Neural progenitor cell (in vitro differentiated cells): ENCODE data around the gene CSDE1. TPM values are rescaled to one million over a fixed set of nuclear protein-coding genes. Genes with fewer than 3 reads are reported as not detected.

ENCODE experiments used
- DNase-seq: peaks from one replicate; pipeline ENCODE4 v3.0.0-alpha.2; 2016; ENCODE audit warnings: low spot score
- H2AFZ ChIP-seq: fragments of 200-600 bp; sonication (generic); replicated peaks from 2 replicates; pipeline ENCODE4 v1.6.1; 2016; ENCODE audit warnings: antibody characterized with exemption
- H3F3A ChIP-seq: fragments of 200-600 bp; sonication (generic); 2 replicates; pipeline ENCODE4 v1.6.1; 2016; ENCODE audit warnings: antibody characterized with exemption, low read depth
- H3K27ac ChIP-seq: fragments of 200-600 bp; sonication (generic); 2 replicates; pipeline ENCODE4 v1.5.1; 2016; ENCODE audit warnings: mild to moderate bottlenecking
- H3K27me3 ChIP-seq: fragments of 200-600 bp; sonication (generic); 2 replicates; pipeline ENCODE4 v1.6.1; 2016; ENCODE audit warnings: mild to moderate bottlenecking, moderate library complexity
- H3K36me3 ChIP-seq: fragments of 200-600 bp; sonication (generic); 2 replicates; pipeline ENCODE4 v1.5.1; 2016
- H3K4me1 ChIP-seq: fragments of 200-600 bp; sonication (generic); 2 replicates; pipeline ENCODE4 v1.6.1; 2016; ENCODE audit warnings: mixed run types
- H3K4me2 ChIP-seq: fragments of 200-600 bp; sonication (generic); 2 replicates; pipeline ENCODE4 v1.6.1; 2016
- H3K4me3 ChIP-seq: fragments of 200-600 bp; sonication (generic); 2 replicates; pipeline ENCODE4 v1.5.1; 2016
- H3K79me2 ChIP-seq: fragments of 200-600 bp; sonication (generic); 2 replicates; pipeline ENCODE4 v1.6.1; 2016; ENCODE audit warnings: low read depth
- H3K9ac ChIP-seq: fragments of 200-600 bp; sonication (generic); 2 replicates; pipeline ENCODE4 v1.6.1; 2016
- H3K9me3 ChIP-seq: fragments of 200-600 bp; sonication (generic); 2 replicates; pipeline ENCODE4 v1.5.1; 2016; ENCODE audit warnings: low read depth
- H4K20me1 ChIP-seq: fragments of 200-600 bp; sonication (generic); 2 replicates; pipeline ENCODE4 v1.6.1; 2016; ENCODE audit warnings: low read depth
- H3K27ac Mint-ChIP-seq: 3 replicates; pipeline ENCODE4 v1.8.0; 2021; ENCODE audit warnings: mixed read lengths
- H3K27me3 Mint-ChIP-seq: 2 replicates; pipeline ENCODE4 v1.8.0; 2022; ENCODE audit warnings: low read depth, mild to moderate bottlenecking, inconsistent platforms, moderate library complexity, mixed read lengths; ENCODE audit not compliant: insufficient read depth
- H3K36me3 Mint-ChIP-seq: 3 replicates; pipeline ENCODE4 v1.8.0; 2021; ENCODE audit warnings: mixed read lengths
- H3K4me1 Mint-ChIP-seq: 3 replicates; pipeline ENCODE4 v1.8.0; 2021; ENCODE audit warnings: mixed read lengths
- H3K4me3 Mint-ChIP-seq: 3 replicates; pipeline ENCODE4 v1.8.0; 2021; ENCODE audit warnings: mild to moderate bottlenecking, moderate library complexity, mixed read lengths
- H3K9me3 Mint-ChIP-seq: 3 replicates; pipeline ENCODE4 v1.8.0; 2020; ENCODE audit warnings: mixed read lengths
- EZH2 ChIP-seq: fragments of 200-600 bp; sonication (generic); IDR thresholded peaks from 2 replicates; pipeline ENCODE4 v1.6.1; 2017; ENCODE audit warnings: antibody characterized with exemption, mild to moderate bottlenecking, moderate library complexity
- EZH2phosphoT487 ChIP-seq: fragments of 200-600 bp; sonication (generic); IDR thresholded peaks from 2 replicates; pipeline ENCODE4 v1.6.1; 2017; ENCODE audit warnings: antibody characterized with exemption
- total RNA-seq: library from RNA; depleted of rRNA; stranded (reverse); fragments of >200 nt; gene quantifications from 2 replicates; pipeline ENCODE4 v1.2.3, GENCODE V29; 2015; ENCODE audit warnings: low replicate concordance
- TF ChIP-seq, protein P1 (sequence below): fragments of 200-600 bp; sonication (generic); IDR thresholded peaks from 2 replicates; pipeline ENCODE4 v1.5.1; 2017; ENCODE audit warnings: antibody characterized with exemption, mild to moderate bottlenecking

CSDE1 gene
- total RNA-seq, 1 donor from 2014 or later: 1,362 TPM

- H3K36me3 ChIP-seq: peaks cover 33% of the 10 kb centered on the region
- no peak overlapping the region for H3K4me2 ChIP-seq
- Mint-ChIP-seq H3K36me3 (peaks cover 43% of the 10 kb centered on the region), H3K4me3 (no peak overlapping the region), H3K9me3 (no peaks in the 10 kb centered on the region), H3K27me3 (no peaks in the 10 kb centered on the region), H3K27ac (no peak overlapping the region), H3K4me1 (no peaks in the 10 kb centered on the region)
- no peak overlapping the region for H2AFZ ChIP-seq
- peaks cover 48% of the 10 kb centered on the region for H4K20me1 ChIP-seq
- H3F3A ChIP-seq: no peaks in the 10 kb centered on the region
- H3K27me3 ChIP-seq: no peaks in the 10 kb centered on the region
- no peak for DNase-seq
- no peak overlapping the region for H3K27ac ChIP-seq
- no peak overlapping the region for H3K9ac ChIP-seq
- no peaks in the 10 kb centered on the region for H3K9me3 ChIP-seq
- H3K4me1 ChIP-seq: no peaks in the 10 kb centered on the region
- H3K79me2 ChIP-seq: peaks cover 90% of the 10 kb centered on the region
- TF ChIP-seq, protein P1, sequence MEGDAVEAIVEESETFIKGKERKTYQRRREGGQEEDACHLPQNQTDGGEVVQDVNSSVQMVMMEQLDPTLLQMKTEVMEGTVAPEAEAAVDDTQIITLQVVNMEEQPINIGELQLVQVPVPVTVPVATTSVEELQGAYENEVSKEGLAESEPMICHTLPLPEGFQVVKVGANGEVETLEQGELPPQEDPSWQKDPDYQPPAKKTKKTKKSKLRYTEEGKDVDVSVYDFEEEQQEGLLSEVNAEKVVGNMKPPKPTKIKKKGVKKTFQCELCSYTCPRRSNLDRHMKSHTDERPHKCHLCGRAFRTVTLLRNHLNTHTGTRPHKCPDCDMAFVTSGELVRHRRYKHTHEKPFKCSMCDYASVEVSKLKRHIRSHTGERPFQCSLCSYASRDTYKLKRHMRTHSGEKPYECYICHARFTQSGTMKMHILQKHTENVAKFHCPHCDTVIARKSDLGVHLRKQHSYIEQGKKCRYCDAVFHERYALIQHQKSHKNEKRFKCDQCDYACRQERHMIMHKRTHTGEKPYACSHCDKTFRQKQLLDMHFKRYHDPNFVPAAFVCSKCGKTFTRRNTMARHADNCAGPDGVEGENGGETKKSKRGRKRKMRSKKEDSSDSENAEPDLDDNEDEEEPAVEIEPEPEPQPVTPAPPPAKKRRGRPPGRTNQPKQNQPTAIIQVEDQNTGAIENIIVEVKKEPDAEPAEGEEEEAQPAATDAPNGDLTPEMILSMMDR: no peak
- TF ChIP-seq EZH2 (no peak), EZH2phosphoT487 (no peak)
- H3K4me3 ChIP-seq: no peak overlapping the region
Observed at GRCh38 chr1:114737314-114737849, 20.4 kb downstream of the CSDE1 start.

DNA sequence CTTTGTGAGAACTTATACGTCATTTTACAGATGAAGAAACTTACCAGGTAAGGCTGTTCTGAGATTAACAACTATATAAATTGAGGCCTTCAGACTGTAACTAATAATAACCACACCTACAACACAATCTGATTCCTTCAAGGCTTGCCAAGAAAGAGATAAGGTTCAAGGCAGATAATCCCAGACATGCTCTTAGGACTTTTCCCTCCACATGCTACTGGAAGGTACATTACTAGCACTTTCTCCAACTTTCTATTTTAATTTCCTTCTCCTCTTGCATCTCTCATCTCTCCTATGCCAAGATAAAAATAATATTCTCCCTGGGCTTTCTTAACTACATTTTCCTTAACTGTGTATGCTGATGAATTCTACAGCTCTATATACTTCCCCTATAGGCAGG, 22.3 kb downstream of the CSDE1 start:
- H3K4me1 ChIP-seq: no peaks in the 10 kb centered on the region
- no peaks in the 10 kb centered on the region for H3K27me3 ChIP-seq
- peaks cover 49% of the 10 kb centered on the region for H3K36me3 ChIP-seq
- Mint-ChIP-seq H3K27ac (no peak overlapping the region), H3K4me3 (no peak overlapping the region), H3K27me3 (no peaks in the 10 kb centered on the region), H3K36me3 (peaks cover 46% of the 10 kb centered on the region), H3K4me1 (no peaks in the 10 kb centered on the region), H3K9me3 (no peaks in the 10 kb centered on the region)
- peaks cover 46% of the 10 kb centered on the region for H4K20me1 ChIP-seq
- H2AFZ ChIP-seq: no peak overlapping the region
- no peak overlapping the region for H3K4me2 ChIP-seq
- H3K79me2 ChIP-seq: peaks cover 90% of the 10 kb centered on the region
- no peak for DNase-seq
- TF ChIP-seq EZH2phosphoT487 (no peak), EZH2 (no peak)
- TF ChIP-seq, protein P1: no peak
- no peak overlapping the region for H3K9ac ChIP-seq
- peaks cover 4% of the 10 kb centered on the region for H3F3A ChIP-seq
- no peak overlapping the region for H3K27ac ChIP-seq
- H3K4me3 ChIP-seq: no peak overlapping the region
- H3K9me3 ChIP-seq: no peaks in the 10 kb centered on the region

DNA sequence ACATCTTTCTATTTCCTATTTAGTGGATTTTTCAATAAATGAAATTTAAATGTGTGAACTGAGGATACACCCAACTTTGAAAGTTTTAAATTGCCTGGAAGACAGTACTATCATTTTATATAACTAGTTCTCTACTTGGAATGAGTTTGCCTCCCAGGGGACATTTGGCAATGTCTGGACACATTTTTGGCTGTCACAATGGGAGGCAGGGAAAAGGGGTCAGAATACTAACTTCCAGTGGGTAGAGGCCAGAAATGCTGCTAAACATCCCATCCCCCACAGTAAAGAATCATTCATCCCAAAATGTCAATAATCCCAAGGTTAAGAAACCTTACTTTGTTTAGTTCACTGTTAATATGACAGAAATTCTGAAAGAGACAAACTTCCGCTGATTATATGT, 28.0 kb downstream of the CSDE1 start:
- DNase-seq: no peak
- peaks cover 46% of the 10 kb centered on the region for H3K36me3 Mint-ChIP-seq
- Histone ChIP-seq H3K4me1 (no peaks in the 10 kb centered on the region), H4K20me1 (peaks cover 38% of the 10 kb centered on the region), H3K4me2 (no peak overlapping the region), H2AFZ (no peak overlapping the region), H3K9me3 (no peaks in the 10 kb centered on the region), H3K27me3 (no peaks in the 10 kb centered on the region), H3K4me3 (no peak overlapping the region), H3K79me2 (peaks cover 71% of the 10 kb centered on the region), H3K9ac (no peak overlapping the region), H3F3A (peaks cover 4% of the 10 kb centered on the region), H3K36me3 (peaks cover 58% of the 10 kb centered on the region), H3K27ac (no peak overlapping the region)
- no peak overlapping the region for H3K27ac Mint-ChIP-seq
- H3K4me1 Mint-ChIP-seq: no peaks in the 10 kb centered on the region
- H3K9me3 Mint-ChIP-seq: no peaks in the 10 kb centered on the region
- H3K4me3 Mint-ChIP-seq: no peak overlapping the region
- TF ChIP-seq EZH2: no peak
- H3K27me3 Mint-ChIP-seq: no peaks in the 10 kb centered on the region

DNA sequence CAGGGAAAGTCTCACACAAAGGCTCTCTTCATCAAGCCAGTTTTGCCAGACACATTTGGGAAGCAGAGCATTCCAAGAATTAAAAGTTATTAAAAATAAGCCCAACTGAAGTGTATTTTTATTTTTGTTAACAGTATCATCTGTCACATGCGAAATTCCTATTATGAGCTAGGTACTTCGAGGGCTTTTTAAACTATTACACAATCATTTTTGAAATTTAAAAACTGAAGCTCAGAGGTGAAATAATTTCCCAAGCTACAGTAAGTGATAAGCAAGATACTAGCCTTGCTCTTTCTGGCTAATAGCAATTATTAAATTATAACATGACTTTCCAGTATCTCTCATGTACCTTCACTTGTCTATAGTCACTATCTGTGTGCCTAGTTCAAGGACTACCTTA, 29.2 kb downstream of the CSDE1 start:
- Mint-ChIP-seq H3K4me1 (no peaks in the 10 kb centered on the region), H3K4me3 (no peak overlapping the region), H3K36me3 (peaks cover 44% of the 10 kb centered on the region), H3K27ac (no peak overlapping the region), H3K9me3 (no peaks in the 10 kb centered on the region), H3K27me3 (no peaks in the 10 kb centered on the region)
- no peaks in the 10 kb centered on the region for H3K9me3 ChIP-seq
- peaks cover 4% of the 10 kb centered on the region for H3F3A ChIP-seq
- no peaks in the 10 kb centered on the region for H3K4me1 ChIP-seq
- H3K36me3 ChIP-seq: peaks cover 63% of the 10 kb centered on the region
- DNase-seq: no peak
- H4K20me1 ChIP-seq: peaks cover 38% of the 10 kb centered on the region
- H3K4me3 ChIP-seq: no peak overlapping the region
- no peak overlapping the region for H2AFZ ChIP-seq
- no peak overlapping the region for H3K27ac ChIP-seq
- H3K79me2 ChIP-seq: peaks cover 66% of the 10 kb centered on the region
- H3K27me3 ChIP-seq: no peaks in the 10 kb centered on the region
- TF ChIP-seq EZH2phosphoT487 (no peak), EZH2 (no peak)
- TF ChIP-seq, protein P1: no peak
- no peak overlapping the region for H3K4me2 ChIP-seq
- H3K9ac ChIP-seq: no peak overlapping the region
